Adrenal gland (tissue), 5 donors: Measurements from ENCODE around the gene GC.

Source experiments
- POLR2A ChIP-seq, 2 donors: fragments of 450-650 bp; IDR thresholded peaks; one replicate each; pipeline ENCODE4 v1.6.1; 2017; ENCODE audit warnings: antibody characterized with exemption in 2 of 2, mild to moderate bottlenecking in 2 of 2, moderate library complexity in 1 of 2
- TF ChIP-seq, protein P1 (sequence below), 6 experiments: fragments of 450-650 bp in 4 of 6; fragments of 200-600 bp in 2 of 6; sonication (generic) in 1 of 6; IDR thresholded peaks; 1 replicate in 5 of 6; 2 replicates in 1 of 6; pipeline versions ENCODE4 v1.5.1 to v1.8.0; 2016 to 2021; ENCODE audit warnings: antibody characterized with exemption in 6 of 6, mild to moderate bottlenecking in 2 of 6, moderate library complexity in 1 of 6
- donor health status: DM: no; HTN: no; CAD: no.

DNA sequence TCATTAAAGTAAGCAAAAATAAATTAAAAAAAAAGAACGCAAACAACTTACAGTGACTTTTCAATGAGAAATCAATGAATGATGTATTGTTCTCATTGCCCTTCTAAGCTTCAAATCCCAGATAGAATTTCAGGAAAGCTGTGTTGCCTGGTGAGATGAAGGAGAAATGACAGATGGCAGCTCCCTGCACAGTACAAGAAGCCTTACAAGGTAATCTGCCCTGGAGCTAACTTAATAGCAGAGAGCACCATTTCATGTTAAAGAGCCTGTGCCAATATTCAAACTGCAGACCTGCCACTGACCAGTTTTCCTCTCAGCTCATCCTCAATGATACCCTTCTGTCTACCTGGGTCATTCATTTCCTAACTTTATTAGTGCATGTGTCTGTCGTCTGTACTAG lies 54.0 kb downstream of the GC start:
- TF ChIP-seq, protein P1, sequence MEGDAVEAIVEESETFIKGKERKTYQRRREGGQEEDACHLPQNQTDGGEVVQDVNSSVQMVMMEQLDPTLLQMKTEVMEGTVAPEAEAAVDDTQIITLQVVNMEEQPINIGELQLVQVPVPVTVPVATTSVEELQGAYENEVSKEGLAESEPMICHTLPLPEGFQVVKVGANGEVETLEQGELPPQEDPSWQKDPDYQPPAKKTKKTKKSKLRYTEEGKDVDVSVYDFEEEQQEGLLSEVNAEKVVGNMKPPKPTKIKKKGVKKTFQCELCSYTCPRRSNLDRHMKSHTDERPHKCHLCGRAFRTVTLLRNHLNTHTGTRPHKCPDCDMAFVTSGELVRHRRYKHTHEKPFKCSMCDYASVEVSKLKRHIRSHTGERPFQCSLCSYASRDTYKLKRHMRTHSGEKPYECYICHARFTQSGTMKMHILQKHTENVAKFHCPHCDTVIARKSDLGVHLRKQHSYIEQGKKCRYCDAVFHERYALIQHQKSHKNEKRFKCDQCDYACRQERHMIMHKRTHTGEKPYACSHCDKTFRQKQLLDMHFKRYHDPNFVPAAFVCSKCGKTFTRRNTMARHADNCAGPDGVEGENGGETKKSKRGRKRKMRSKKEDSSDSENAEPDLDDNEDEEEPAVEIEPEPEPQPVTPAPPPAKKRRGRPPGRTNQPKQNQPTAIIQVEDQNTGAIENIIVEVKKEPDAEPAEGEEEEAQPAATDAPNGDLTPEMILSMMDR (IDR thresholded peaks at IDR 0.05) = no peak
- no peak for TF ChIP-seq POLR2A (IDR thresholded peaks at IDR 0.05)
